Measurements from ENCODE around the gene KCNK5.

Gene KCNK5

DNA sequence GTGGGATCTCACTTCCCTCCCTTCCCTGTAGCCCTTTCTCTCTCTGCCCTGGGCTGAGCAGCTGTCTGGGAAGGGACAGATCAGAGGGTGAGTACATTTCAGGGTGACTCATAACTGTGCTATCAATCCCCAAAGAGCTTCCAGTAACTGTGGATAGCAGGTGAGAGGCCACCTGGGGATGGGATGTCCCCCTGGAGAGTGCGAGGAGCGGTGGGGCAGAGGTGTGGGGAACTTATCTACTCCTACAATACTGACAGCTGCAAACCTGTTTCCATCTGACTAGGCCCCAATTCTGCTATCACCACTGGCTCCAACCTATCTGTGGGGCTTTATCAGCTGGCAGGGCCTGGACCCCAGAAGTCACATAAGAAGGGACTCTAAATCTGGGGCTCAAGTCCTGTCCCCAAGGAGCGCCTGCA is 32.6 kb downstream of the KCNK5 start:
- no peak for DNase-seq

DNA sequence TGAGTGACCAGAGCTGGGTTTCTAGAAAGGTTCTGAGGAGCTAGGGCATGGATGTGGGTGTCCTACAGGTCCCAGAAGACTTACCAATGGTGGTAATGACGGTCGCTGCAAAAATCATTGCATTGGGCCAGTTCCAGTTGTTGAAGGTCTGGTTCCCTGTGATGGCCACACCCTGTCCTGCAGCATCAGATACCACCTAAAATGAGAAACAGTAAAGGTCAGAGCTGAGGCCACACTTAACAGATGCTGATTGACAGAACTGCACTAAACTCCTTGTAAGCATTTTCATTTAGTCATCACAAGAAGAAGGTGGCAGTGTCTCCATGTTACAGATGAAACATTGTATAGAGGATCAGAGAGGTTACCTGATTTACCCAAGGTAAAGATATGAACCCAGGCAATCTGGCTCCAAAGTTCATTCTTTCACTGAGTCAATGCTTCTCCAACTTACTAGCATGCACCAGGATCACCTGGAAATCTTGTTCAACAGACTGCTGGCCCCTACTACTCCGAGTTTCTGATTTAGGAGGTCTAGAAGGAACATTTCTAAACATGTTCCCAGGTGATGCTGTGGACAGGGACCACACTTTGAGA is 33.4 kb downstream of the KCNK5 start:
- DNase-seq: no peak

GRCh38 chr6:39194466-39194865 is 34.8 kb downstream of the KCNK5 start:
- DNase-seq: no peak

GRCh38 chr6:39193201-39193791 is 36.0 kb downstream of the KCNK5 start:
- DNase-seq: no peak

- DNase-seq: no peak
Measured at GRCh38 chr6:39192736-39193135, 36.5 kb downstream of the KCNK5 start.

GRCh38 chr6:39191236-39191930 is 37.9 kb downstream of the KCNK5 start:
- no peak for DNase-seq

DNA sequence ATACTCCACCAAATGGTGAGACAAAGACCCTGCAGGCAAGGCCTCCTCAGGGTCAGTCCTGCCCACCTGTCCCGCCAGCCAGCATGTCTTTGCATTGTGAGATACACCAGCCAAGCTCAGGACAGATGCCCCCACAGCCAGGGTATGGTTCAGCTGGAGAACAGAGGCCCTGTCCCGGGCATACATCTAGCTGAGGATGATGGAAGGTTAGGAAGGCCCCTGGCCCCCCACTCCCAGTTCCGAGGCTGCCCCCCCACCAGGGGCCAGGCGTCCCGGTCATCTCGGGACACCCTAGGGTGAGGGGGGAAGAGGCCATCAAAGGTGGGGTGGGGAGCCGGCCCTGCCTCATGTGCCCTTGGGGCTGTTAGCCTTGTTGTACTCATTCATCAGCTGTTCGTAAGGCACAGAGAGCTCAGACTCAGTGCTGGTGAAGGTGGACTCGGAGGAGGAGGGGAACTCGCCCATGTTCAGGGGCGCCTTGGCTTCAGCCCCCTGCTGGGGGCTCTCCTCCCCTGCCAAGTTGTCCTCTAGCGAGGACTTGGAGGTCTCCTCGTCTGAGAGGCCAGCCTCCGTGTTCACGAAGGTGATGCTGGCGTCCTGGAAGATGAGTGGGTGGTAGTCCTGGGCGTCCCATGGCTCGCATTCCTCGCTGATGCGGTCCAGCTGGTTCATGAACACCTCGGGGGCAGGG is 38.6 kb downstream of the KCNK5 start:
- no peak for DNase-seq

DNA sequence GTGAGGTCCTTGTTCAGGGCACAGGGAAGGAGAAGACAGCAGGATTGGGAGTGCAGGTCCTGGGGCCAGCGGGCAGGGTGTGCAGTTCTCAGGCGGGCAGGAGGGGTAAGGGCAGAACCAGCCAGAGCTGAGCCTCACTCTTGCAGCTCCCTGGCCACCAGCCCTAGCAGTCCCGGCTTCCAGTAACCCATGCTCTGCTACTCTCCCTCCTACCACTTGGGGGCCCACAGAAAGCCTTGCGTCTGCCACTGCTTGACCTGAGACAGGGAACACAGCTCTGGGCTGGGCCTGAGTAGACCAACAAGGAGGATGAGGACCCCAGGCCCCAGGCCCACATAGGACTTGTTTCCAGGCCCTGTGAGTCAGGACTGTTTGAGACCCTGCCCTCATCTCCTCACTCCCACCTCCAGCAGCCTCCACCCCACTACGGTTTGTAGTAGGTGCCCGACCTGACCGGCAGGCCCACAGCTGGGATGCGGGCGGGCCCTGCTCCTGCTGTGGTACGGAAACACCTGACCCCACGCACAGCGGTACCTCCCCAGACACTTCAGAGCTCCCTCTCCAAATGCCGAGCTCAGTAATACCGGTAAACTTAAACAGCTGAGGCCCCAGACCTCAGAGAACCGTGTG is 39.2 kb downstream of the KCNK5 start:
- no peak for DNase-seq

GRCh38 chr6:39189131-39189530 is 40.1 kb downstream of the KCNK5 start:
- DNase-seq: no peak

- DNase-seq: no peak
Measured at GRCh38 chr6:39188571-39188970, 40.7 kb downstream of the KCNK5 start.

- DNase-seq: no peak
Measured at GRCh38 chr6:39188098-39188450, 41.2 kb downstream of the KCNK5 start.

DNA sequence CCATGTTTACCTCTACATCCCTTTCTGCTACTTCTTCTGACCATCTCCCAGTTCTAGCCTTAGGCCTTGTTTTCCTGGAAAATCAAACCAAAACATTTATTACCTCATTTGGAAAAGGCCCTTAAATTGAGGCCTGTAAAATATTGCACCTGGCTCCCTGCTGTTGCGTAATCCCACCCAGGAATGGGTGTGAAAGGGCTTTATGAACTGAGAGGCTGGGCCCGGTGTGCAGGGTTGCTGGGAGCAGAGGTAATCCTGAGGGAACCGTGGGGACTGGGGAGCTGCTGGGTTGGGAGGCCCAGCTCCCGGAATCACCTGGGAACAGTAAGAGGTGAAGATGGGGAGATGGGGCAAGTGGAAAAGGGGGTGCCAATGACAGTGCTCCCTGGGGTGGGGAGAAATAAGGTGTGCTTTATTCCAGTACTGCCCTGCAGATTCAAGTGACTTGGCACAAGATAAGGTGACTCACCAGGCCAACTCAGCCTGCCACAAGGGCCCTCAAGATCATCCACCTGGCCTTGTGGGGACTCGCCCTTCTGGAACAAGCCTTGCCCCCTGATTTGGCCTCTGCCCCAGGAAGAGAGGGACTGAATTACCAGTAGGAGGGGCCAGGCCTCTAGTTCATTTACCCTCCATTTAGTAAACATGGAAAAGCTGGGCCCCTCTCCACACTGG is 44.2 kb downstream of the KCNK5 start:
- no peak for DNase-seq

DNA sequence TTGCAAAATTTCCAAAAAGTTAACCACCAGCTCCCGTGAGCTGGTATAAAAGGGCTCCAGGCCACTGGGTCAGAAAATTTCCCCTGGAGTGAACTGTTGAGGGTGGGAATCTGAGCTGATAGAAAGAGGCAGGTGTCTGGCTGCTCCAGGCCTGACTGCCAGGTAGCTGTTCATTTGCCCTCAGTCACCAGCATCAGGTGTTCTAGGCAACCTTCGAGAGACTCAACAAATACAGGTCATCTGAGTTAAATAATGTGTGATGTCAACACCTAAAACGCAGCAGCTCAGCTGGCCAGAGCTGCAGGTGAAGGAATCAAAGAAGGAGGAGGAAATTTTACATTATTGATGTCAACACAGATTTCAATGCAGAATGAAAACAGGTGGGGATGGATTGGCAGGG is 46.7 kb downstream of the KCNK5 start:
- no peak for DNase-seq

DNA sequence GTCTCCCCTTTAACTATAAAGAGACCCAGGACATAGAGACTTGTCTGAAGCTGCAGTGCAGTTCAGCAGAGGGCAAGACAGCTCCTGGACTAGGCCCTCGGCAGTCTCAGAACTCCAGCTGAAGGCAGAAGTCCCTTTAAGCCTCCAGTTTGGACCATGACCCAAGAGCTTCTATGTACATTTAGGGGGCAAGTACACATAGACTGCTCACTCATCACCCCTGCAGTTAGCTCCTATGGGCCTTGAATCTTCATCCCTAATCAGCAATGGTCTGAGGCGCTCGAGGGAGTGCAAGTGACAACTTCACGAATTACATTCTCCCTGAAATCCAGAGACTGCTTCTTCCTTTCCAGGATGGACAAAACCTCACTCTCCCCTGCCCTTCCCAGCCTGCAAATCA is 47.4 kb downstream of the KCNK5 start:
- no peak for DNase-seq

DNA sequence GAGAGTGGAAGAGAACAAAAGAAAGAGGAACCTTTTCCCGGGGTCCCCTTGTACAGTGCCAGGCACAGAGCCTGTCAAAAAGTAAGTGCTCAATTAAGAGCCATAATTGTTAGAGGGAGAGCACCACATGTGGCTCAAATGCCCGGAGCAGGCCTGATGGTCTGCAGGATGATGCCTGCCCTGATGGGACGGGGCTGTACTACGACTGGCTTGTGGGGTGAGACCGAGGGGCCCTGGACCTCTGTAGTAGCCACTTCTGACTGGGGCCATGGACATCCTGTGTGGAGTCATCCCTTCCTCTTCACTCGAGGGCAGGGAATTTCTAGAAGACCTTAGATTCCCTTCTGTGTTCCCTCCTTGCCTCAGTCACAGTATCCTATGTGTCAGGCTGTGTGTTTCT is 47.9 kb downstream of the KCNK5 start:
- no peak for DNase-seq

GRCh38 chr6:39178804-39179203 is 50.5 kb downstream of the KCNK5 start:
- DNase-seq: no peak

DNA sequence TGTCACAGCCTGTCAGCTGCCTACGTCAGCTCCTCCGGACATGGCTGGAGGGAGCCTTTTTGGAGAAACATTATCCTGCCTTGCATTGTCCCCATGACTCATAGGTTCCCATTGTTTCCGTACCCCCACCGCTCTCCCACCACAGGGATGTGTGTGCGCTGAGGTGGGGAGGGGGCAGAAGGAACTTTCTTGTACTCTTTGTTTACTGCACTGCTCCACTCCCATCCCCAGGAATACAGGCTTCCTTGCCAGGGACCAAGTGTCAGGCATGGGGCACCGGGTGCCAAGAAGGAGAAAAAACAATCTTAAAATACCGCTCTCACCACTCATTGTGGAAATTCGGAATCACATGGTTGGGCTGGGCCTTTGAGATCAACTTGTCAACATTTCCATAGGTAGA is 51.0 kb downstream of the KCNK5 start:
- DNase-seq: no peak

- DNase-seq: no peak
Measured at GRCh38 chr6:39177130-39177529, 52.1 kb downstream of the KCNK5 start.

DNA sequence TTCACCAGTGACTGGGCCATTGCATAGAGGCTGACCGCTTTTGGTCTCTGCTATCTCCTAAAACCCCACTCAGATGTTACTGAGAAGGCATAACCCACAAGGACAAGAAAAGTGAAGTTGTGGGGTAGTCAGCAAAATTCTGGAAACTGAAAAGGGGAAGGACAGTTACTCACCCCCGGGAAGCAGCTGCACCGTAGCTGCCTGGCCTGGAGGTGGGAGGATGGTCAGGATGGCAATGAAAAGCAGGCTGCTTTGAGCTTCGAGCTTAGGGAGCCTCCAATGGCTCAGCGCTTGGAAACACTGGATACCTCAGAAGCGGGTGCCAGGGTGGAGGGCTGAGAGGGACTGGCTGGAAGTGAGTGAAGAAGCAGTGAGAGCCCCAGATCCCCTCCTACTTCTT is 56.0 kb downstream of the KCNK5 start:
- no peak for DNase-seq

GRCh38 chr6:39172377-39172757 is 56.9 kb downstream of the KCNK5 start:
- DNase-seq: no peak

GRCh38 chr6:39171489-39172376 is 57.5 kb downstream of the KCNK5 start:
- DNase-seq: no peak

GRCh38 chr6:39170860-39171259 is 58.4 kb downstream of the KCNK5 start:
- DNase-seq: no peak

Data from DMS 273 treated with DMSO at 0.1 percent for 48 hours (cell line).